H1 (cell line): Measurements from ENCODE around the gene TPM1. TPM values are rescaled to one million over a fixed set of nuclear protein-coding genes. Genes with fewer than 3 reads are reported as not detected.

Experiments used
- CTCF ChIA-PET: fragments of 300-600 bp; sonication (Branson Sonifier 250); formaldehyde crosslinking; loops from one replicate; lab custom pipeline; 2021; ENCODE audit not compliant: partially characterized antibody; lab: Charles Lee
- POLR2A ChIA-PET: fragments of 300-600 bp; sonication (Branson Sonifier 250); formaldehyde crosslinking; loops from one replicate; lab custom pipeline; 2021; ENCODE audit warnings: inconsistent platforms; ENCODE audit not compliant: partially characterized antibody; lab: Charles Lee
- DNase-seq, 2 experiments: peaks; one replicate each; pipeline versions ENCODE4 v3.0.0 to v3.0.0-alpha.2; 2010 to 2022; ENCODE audit warnings: low spot score in 2 of 2, low read depth in 1 of 2, mixed read lengths in 1 of 2
- FAIRE-seq: peaks from 2 replicates; lab custom pipeline; 2011; peaks lifted over from hg19 to GRCh38; lab: Jason Lieb, UNC
- H2AFZ ChIP-seq: 2 replicates; pipeline ENCODE4 v1.8.1; 2012; ENCODE audit warnings: low read length, inconsistent platforms
- H2AK5ac ChIP-seq: 2 replicates; pipeline ENCODE4 v1.6.1; 2013; ENCODE audit warnings: low read depth, low read length
- H2BK120ac ChIP-seq: replicated peaks from 2 replicates; pipeline ENCODE3; 2013; ENCODE audit warnings: low read depth, low read length, inconsistent platforms
- H2BK12ac ChIP-seq: 2 replicates; pipeline ENCODE4 v1.6.1; 2013; ENCODE audit warnings: low read depth, low read length
- H2BK15ac ChIP-seq: 2 replicates; pipeline ENCODE4 v1.6.1; 2013; ENCODE audit warnings: low read length
- H2BK20ac ChIP-seq: 2 replicates; pipeline ENCODE4 v1.6.1; 2013; ENCODE audit warnings: low read length
- H2BK5ac ChIP-seq: 2 replicates; pipeline ENCODE4 v1.6.1; 2013; ENCODE audit warnings: low read depth, low read length
- H3K14ac ChIP-seq: 2 replicates; pipeline ENCODE4 v1.6.1; 2013; ENCODE audit warnings: inconsistent platforms; ENCODE audit not compliant: insufficient read length
- H3K18ac ChIP-seq: 2 replicates; pipeline ENCODE4 v1.6.1; 2013; ENCODE audit warnings: low read length; ENCODE audit errors: extremely low read depth
- H3K23ac ChIP-seq: 2 replicates; pipeline ENCODE4 v1.6.1; 2013; ENCODE audit warnings: inconsistent platforms; ENCODE audit not compliant: insufficient read length
- H3K23me2 ChIP-seq: 2 replicates; pipeline ENCODE4 v1.6.1; 2013; ENCODE audit warnings: low read depth, low read length
- H3K27ac ChIP-seq: 2 replicates; pipeline ENCODE4 v1.6.1; 2011; ENCODE audit warnings: low read depth, low read length, inconsistent platforms
- H3K27me3 ChIP-seq, 4 experiments: replicated peaks in 1 of 4; 1 replicate in 1 of 4; 2 replicates in 3 of 4; pipeline versions ENCODE4 v1.6.1 to v1.8.1; 2011 to 2013; ENCODE audit warnings: low read length in 3 of 4, mild to moderate bottlenecking in 3 of 4, inconsistent platforms in 2 of 4, mixed read lengths in 2 of 4, moderate library complexity in 1 of 4; ENCODE audit not compliant: control insufficient read depth in 3 of 4, insufficient read depth in 3 of 4; ENCODE audit errors: extremely low read depth in 1 of 4
- H3K36me3 ChIP-seq, 4 experiments: 2 replicates each; pipeline versions ENCODE4 v1.6.1 to v1.8.1; 2011 to 2013; ENCODE audit warnings: mild to moderate bottlenecking in 4 of 4, low read length in 3 of 4, moderate library complexity in 2 of 4, control low read depth in 1 of 4, inconsistent platforms in 1 of 4; ENCODE audit not compliant: insufficient read depth in 4 of 4, control insufficient read depth in 2 of 4
- H3K4ac ChIP-seq: replicated peaks from 2 replicates; pipeline ENCODE3; 2013; ENCODE audit warnings: low read length, low read depth, mixed read lengths, inconsistent platforms; ENCODE audit not compliant: insufficient read length
- H3K4me1 ChIP-seq, 4 experiments: replicated peaks in 1 of 4; 1 replicate in 1 of 4; 2 replicates in 3 of 4; pipeline versions ENCODE4 v1.6.1 to v1.8.1; 2011 to 2013; ENCODE audit warnings: low read length in 3 of 4, inconsistent platforms in 2 of 4, mixed read lengths in 1 of 4; ENCODE audit not compliant: insufficient read depth in 4 of 4, control insufficient read depth in 3 of 4
- H3K4me2 ChIP-seq, 2 experiments: 2 replicates each; pipeline versions ENCODE4 v1.6.1 to v1.8.1; 2011 to 2013; ENCODE audit warnings: low read depth in 2 of 2, low read length in 2 of 2, control low read depth in 1 of 2, inconsistent platforms in 1 of 2, mild to moderate bottlenecking in 1 of 2; ENCODE audit not compliant: insufficient read depth in 1 of 2
- H3K4me3 ChIP-seq, 4 experiments: fragments of 200-600, 300-600 bp in 1 of 4; sonication (generic), shearing (Covaris generic), sonication (Bioruptor Twin) in 1 of 4; 2 replicates each; pipeline versions ENCODE4 v1.5.1 to v1.8.1; 2011 to 2016; ENCODE audit warnings: low read length in 4 of 4, low read depth in 3 of 4, control low read depth in 2 of 4, inconsistent platforms in 2 of 4, mild to moderate bottlenecking in 2 of 4, mixed read lengths in 1 of 4, moderate library complexity in 1 of 4; ENCODE audit not compliant: insufficient read depth in 2 of 4; ENCODE audit errors: extremely low read depth in 1 of 4
- H3K56ac ChIP-seq: replicated peaks from 2 replicates; pipeline ENCODE3; 2013; ENCODE audit warnings: low read depth, mild to moderate bottlenecking, mixed read lengths, low read length, inconsistent platforms; ENCODE audit not compliant: insufficient read length
- H3K79me1 ChIP-seq: 2 replicates; pipeline ENCODE4 v1.6.1; 2013; ENCODE audit warnings: low read depth, low read length, control low read depth
- H3K79me2 ChIP-seq, 2 experiments: 2 replicates each; pipeline versions ENCODE4 v1.6.1 to v1.8.1; 2012 to 2013; ENCODE audit warnings: low read length in 2 of 2, mild to moderate bottlenecking in 2 of 2, inconsistent platforms in 1 of 2; ENCODE audit not compliant: insufficient read depth in 2 of 2, control insufficient read depth in 1 of 2
- H3K9ac ChIP-seq, 4 experiments: replicated peaks in 1 of 4; 1 replicate in 1 of 4; 2 replicates in 3 of 4; pipeline versions ENCODE4 v1.6.1 to v1.8.1; 2011 to 2013; ENCODE audit warnings: low read depth in 3 of 4, low read length in 3 of 4, control low read depth in 2 of 4, mild to moderate bottlenecking in 2 of 4, moderate library complexity in 2 of 4, inconsistent platforms in 1 of 4; ENCODE audit errors: extremely low read depth in 1 of 4
- H3K9me3 ChIP-seq, 2 experiments: 2 replicates each; pipeline versions ENCODE4 v1.6.1 to v1.8.1; 2012 to 2013; ENCODE audit warnings: mild to moderate bottlenecking in 2 of 2, moderate library complexity in 2 of 2, control low read depth in 1 of 2, inconsistent platforms in 1 of 2, low read depth in 1 of 2, low read length in 1 of 2, mixed read lengths in 1 of 2; ENCODE audit not compliant: insufficient read depth in 2 of 2
- H4K20me1 ChIP-seq, 2 experiments: replicated peaks in 1 of 2; 2 replicates each; pipeline versions ENCODE3 to v1.8.1; 2011 to 2013; ENCODE audit warnings: inconsistent platforms in 2 of 2, low read length in 2 of 2, mild to moderate bottlenecking in 1 of 2; ENCODE audit not compliant: insufficient read depth in 2 of 2, control insufficient read depth in 1 of 2
- H4K5ac ChIP-seq: 2 replicates; pipeline ENCODE4 v1.6.1; 2013; ENCODE audit warnings: low read length, low read depth, mixed read lengths, inconsistent platforms; ENCODE audit not compliant: insufficient read length
- H4K8ac ChIP-seq: 2 replicates; pipeline ENCODE4 v1.8.0; 2013; ENCODE audit warnings: mild to moderate bottlenecking, moderate library complexity, low read length, inconsistent platforms; ENCODE audit not compliant: insufficient read depth; ENCODE audit errors: extremely low read depth
- H4K91ac ChIP-seq: replicated peaks from 2 replicates; pipeline ENCODE3; 2013; ENCODE audit warnings: low read length, mixed read lengths, inconsistent platforms; ENCODE audit not compliant: insufficient read length
- CEBPB ChIP-seq: IDR thresholded peaks from 2 replicates; pipeline ENCODE4 v1.6.1; 2012; ENCODE audit warnings: low read depth, low read length
- CREB1 ChIP-seq: IDR thresholded peaks from 2 replicates; pipeline ENCODE4 v1.6.1; 2012; ENCODE audit warnings: inconsistent platforms
- E2F6 ChIP-seq: IDR thresholded peaks from 2 replicates; pipeline ENCODE4 v1.6.1; 2012; ENCODE audit warnings: inconsistent platforms
- GABPA ChIP-seq: IDR thresholded peaks from 2 replicates; pipeline ENCODE4 v1.6.1; 2011; ENCODE audit warnings: mild to moderate bottlenecking, low read length, moderate library complexity, borderline replicate concordance; ENCODE audit not compliant: insufficient read depth
- NANOG ChIP-seq: IDR thresholded peaks from 2 replicates; pipeline ENCODE4 v1.6.1; 2011; ENCODE audit warnings: low read length, low read depth, mild to moderate bottlenecking, inconsistent platforms; ENCODE audit not compliant: insufficient read depth, poor library complexity, severe bottlenecking
- NRF1 ChIP-seq: IDR thresholded peaks from 2 replicates; pipeline ENCODE4 v1.6.1; 2011; ENCODE audit warnings: mild to moderate bottlenecking, low read depth, low read length, improper control_type of control experiment
- RFX5 ChIP-seq: IDR thresholded peaks from 2 replicates; pipeline ENCODE4 v1.6.1; 2011; ENCODE audit warnings: low read depth, low read length, improper control_type of control experiment, borderline replicate concordance
- RNF2 ChIP-seq: fragments of 200-900, 300-1000 bp; sonication (generic); IDR thresholded peaks from 2 replicates; pipeline ENCODE4 v1.7.1; 2016; ENCODE audit warnings: borderline replicate concordance, low read depth, mild to moderate bottlenecking, antibody characterized with exemption, low read length; ENCODE audit not compliant: poor library complexity, severe bottlenecking; ENCODE audit errors: missing control alignments
- RXRA ChIP-seq: IDR thresholded peaks from 2 replicates; pipeline ENCODE4 v1.6.1; 2011; ENCODE audit warnings: low read depth, mild to moderate bottlenecking, low read length, moderate library complexity; ENCODE audit not compliant: insufficient read depth
- SIN3A ChIP-seq, 2 experiments: IDR thresholded peaks in 1 of 2; conservative IDR thresholded peaks in 1 of 2; 2 replicates each; pipeline ENCODE4 v1.6.1; 2011 to 2012; ENCODE audit warnings: low read length in 2 of 2, improper control_type of control experiment in 1 of 2, low read depth in 1 of 2, mild to moderate bottlenecking in 1 of 2
- SIRT6 ChIP-seq: IDR thresholded peaks from one replicate; pipeline ENCODE4 v1.7.1; 2012; ENCODE audit warnings: low read length, inconsistent platforms
- YY1 ChIP-seq: IDR thresholded peaks from 2 replicates; pipeline ENCODE4 v1.6.1; 2011; ENCODE audit warnings: low read depth, mild to moderate bottlenecking, low read length
- WGBS, 2 experiments: shearing (Covaris generic) in 1 of 2; methylation state at CpG; one replicate each; pipeline versions ENCODE4 v1.1.6 to v1.1.7; 2013 to 2015; ENCODE audit warnings: low lambda C conversion rate in 2 of 2, mixed read lengths in 2 of 2, inconsistent platforms in 1 of 2, low coverage in 1 of 2, missing lambda C conversion rate in 1 of 2; ENCODE audit not compliant: insufficient replicate concordance in 2 of 2, insufficient coverage in 1 of 2, insufficient read length in 1 of 2; ENCODE audit errors: extremely low coverage in 1 of 2, missing lambda C conversion rate in 1 of 2; 5-methylcytosine and 5-hydroxymethylcytosine counted together
- polyA plus RNA-seq, 7 experiments: library from polyadenylated mRNA; depleted of rRNA in 3 of 7; stranded (reverse) in 5 of 7; unstranded in 2 of 7; fragments of >200 nt in 5 of 7; fragments of 200-250 nt in 2 of 7; gene quantifications; 1 replicate in 5 of 7; 2 replicates in 1 of 7; 4 replicates in 1 of 7; pipeline versions ENCODE4 v1.2.1 to v1.2.3, GENCODE V29; 2011 to 2013; ENCODE audit warnings: missing spikeins in 2 of 7, mixed read lengths in 2 of 7
- total RNA-seq: library from RNA; stranded (reverse); fragmentation: NEBNext Ultra II Directional; extraction: Animal tissue kit (Norgen Biotek cat#: 25700); gene quantifications from 2 replicates; pipeline ENCODE4 v1.2.1, GENCODE V29; 2021

Gene TPM1
- total and polyA plus RNA-seq, 2 of the 8 experiments (the other 6 are each of a cell fraction or from before 2014, with no cell fraction given): 258 to 579 TPM

- no peak overlapping the region for H2AK5ac ChIP-seq
- POLR2A ChIA-PET: interaction anchor here (1.1 to 2.4 kb wide), 4 partner anchors 20 to 28 kb away, joined by 3 to 10 read pairs (median 4); partner anchors contain the start of gene TPM1
- no peak overlapping the region for H4K5ac ChIP-seq
- CTCF ChIA-PET: interaction anchor here (0.7 to 1.5 kb wide), 4 partner anchors 10 to 213 kb away, joined by 3 to 6 read pairs (median 4); no protein-coding TSS in a partner anchor
- H3K18ac ChIP-seq: no peak overlapping the region
- no peak overlapping the region for H4K8ac ChIP-seq
- H3K4ac ChIP-seq: no peak overlapping the region
- DNase-seq: no peak
- H2BK20ac ChIP-seq: 0 out of 2 replicates have a peak overlapping the region, but pooled peaks have one; percentile 40
- H4K20me1 ChIP-seq: no peaks in the 10 kb centered on the region
- H2BK120ac ChIP-seq: no peak overlapping the region
- no peak overlapping the region for H3K4me3 ChIP-seq
- no peak overlapping the region for H3K56ac ChIP-seq
- H2BK12ac ChIP-seq: no peak overlapping the region
- no peak overlapping the region for H3K14ac ChIP-seq
- peak overlapping the region; percentile 6; the same call in 1 of the 2 replicates for H2AFZ ChIP-seq
- no peak overlapping the region for H3K27ac ChIP-seq
- H3K4me1 ChIP-seq: peaks cover 0 to 4% (median under 1%) of the 10 kb centered on the region in 4 experiments; a peak in 2 of 7 replicates
- H3K27me3 ChIP-seq: no peaks in the 10 kb centered on the region
- H3K36me3 ChIP-seq: no peaks in the 10 kb centered on the region
- H2BK5ac ChIP-seq: no peak overlapping the region
- H4K91ac ChIP-seq: no peak overlapping the region
- H3K23ac ChIP-seq: no peak overlapping the region
- no peak for FAIRE-seq
- H2BK15ac ChIP-seq: 0 out of 2 replicates have a peak overlapping the region, but pooled peaks have one; percentile 40
- H3K9me3 ChIP-seq: no peaks in the 10 kb centered on the region
- no peaks in the 10 kb centered on the region for H3K23me2 ChIP-seq
- H3K9ac ChIP-seq: no peak overlapping the region
- WGBS, 2 experiments: 92% methylated on average over 3 of the region's 3 CpGs; no CpG with 5 or more reads in 1 of the 2 experiments
- no peaks in the 10 kb centered on the region for H3K79me2 ChIP-seq
- 0 out of 4 replicates have a peak overlapping the region, but pooled peaks of 1 of the 2 experiments have one; percentile 4 for H3K4me2 ChIP-seq
- H3K79me1 ChIP-seq: no peaks in the 10 kb centered on the region
- TF ChIP-seq E2F6 (no peak), SIN3A (conservative IDR thresholded peaks at IDR 0.05 in 1 of 2, IDR thresholded peaks at IDR 0.05 in 1 of 2; ENCODE audit: low read depth in 1 of 2, low read length in 2 of 2) (no peak), NANOG (no peak), RNF2 (no peak), GABPA (no peak), RFX5 (no peak), SIRT6 (no peak), CEBPB (no peak), CREB1 (no peak), YY1 (no peak), RXRA (no peak), NRF1 (no peak)
These were observed 22.4 kb upstream of the TPM1 start for GRCh38 chr15:63020128-63020527.
